GM18858 (cell line): ENCODE results near the gene CPA2.
"Not testable (repeated sequence)": the region's sequence is repeated elsewhere in the genome, so short reads cannot be mapped to it uniquely, and the experiment has no call there.

Experiments
- ATAC-seq: cut with Tn5 transposase; IDR thresholded peaks from one replicate; pipeline ENCODE4 v1.9.1; 2021; ENCODE audit not compliant: unreplicated experiment

CPA2 gene

DNA sequence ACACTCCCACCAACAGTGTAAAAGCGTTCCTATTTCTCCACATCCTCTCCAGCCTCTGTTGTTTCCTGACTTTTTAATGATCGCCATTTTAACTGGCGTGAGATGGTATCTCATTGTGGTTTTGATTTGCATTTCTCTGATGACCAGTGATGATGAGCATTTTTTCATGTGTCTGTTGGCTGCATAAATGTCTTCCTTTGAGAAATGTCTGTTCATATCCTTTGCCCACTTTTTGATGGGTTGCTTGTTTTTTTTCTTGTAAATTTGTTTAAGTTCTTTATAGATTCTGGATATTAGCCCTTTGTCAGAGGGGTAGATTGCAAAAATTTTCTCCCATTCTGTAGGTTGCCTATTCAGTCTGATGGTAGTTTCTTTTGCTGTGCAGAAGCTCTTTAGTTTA lies 17.0 kb upstream of the CPA2 start:
- not testable (repeated sequence) for ATAC-seq

GRCh38 chr7:130254555-130254954 lies 12.1 kb upstream of the CPA2 start:
- no peak for ATAC-seq

GRCh38 chr7:130256704-130257103 lies 10.0 kb upstream of the CPA2 start:
- ATAC-seq = no peak

DNA sequence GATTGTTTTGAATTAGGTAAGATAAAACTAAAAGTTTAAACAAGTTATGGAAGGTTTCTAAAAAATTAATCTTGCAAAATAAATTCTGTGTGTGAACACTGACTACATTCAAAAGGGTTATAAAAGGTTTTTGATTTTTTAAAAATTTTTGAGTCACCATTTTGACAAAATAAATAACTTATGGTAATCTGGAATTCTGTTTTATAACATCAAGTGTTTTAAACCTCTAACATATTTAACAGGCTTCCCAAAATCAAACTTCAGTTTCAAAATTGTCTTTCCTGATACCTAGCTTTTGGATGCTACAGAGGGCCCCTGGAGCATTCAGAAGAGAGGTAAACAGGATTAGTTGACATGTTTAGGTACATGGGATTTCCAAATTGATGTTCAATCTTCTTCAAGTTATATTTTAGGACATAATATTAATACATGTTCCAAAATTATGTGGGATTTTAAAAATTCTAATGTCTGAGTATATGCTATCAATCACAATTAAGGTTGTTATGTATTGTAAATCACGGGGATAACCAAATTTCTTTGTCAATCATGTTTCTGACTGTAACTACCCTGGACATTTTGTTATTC lies 8.1 kb upstream of the CPA2 start:
- no peak for ATAC-seq

DNA sequence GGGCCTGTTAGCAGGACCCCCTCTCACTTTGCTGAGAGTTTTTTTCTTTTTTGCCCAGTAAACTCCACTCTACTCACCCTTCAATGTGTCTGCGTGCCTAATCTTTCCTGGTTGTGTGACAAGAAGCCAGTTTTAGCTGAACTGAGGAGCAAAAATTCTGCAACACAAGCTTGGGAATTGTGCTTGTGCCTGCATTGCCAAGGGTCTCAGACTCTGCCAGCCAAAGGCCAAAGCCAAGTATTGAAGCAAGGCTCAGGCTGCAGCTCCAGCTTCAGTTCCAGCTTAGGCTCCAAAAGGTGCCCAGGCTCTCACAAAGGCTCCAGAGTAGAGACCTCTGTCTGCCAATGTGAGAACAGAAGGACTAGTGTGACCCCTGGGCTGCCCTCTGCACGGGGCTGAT lies 4.2 kb upstream of the CPA2 start:
- ATAC-seq = no peak

DNA sequence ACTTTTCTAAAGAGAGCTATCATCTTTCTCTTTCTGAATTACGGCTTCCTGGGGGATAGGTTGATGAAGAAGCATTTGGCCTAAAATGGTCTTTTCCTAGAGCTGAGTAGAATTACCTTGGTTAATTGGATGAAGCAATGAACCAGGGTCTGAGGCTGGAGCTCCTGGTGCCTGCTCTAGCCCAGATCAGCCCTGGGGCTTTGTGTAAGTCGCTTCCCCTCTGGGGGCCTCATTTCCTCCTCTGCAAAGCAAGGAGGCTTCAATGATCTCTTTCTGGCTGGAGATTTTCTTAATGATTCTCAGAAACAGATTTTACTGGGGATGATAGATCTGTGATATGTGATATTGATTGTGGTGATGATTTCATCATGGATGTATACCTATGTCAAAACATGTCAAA lies 3.5 kb upstream of the CPA2 start:
- ATAC-seq = no peak

DNA sequence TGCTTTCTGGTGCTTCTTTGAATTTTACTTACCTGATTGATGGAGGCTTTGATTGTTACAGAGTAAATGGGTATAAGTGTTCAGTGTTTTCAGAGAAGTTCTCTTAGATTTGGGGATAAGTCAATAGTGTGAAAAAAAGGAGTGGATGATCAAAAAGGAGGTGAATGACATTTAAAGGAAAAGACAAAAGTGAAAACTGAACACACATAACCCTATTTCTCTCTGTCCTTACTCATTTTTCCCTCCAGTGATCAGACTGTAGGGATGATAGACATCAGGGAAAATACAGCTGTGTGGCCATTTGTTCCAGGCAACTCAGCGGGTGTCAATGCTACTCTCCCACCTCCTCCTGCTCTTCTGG lies 278 bp downstream of the CPA2 start:
- no peak for ATAC-seq

GRCh38 chr7:130268463-130269317 lies 2.0 kb downstream of the CPA2 start:
- no peak for ATAC-seq

DNA sequence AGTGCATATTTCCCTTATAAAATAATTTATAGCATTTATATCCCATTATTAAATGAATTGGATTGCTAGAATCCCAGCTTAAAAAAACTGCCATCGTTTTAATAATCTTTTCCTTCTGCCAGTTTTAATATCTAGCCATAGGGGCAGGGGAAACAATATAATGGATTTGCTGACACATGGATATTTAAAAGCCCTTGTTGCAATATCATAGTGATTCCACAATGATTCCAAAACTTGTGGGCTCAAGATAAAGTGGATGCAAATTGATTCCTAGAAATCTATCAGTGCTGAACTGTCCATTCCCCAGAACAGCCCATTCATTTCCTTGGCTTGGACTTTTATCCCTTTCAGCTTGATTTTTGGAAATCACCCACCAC lies 2.6 kb downstream of the CPA2 start:
- ATAC-seq = no peak

GRCh38 chr7:130270947-130271800 lies 4.5 kb downstream of the CPA2 start:
- ATAC-seq = no peak

GRCh38 chr7:130272381-130273080 lies 5.9 kb downstream of the CPA2 start:
- ATAC-seq = no peak

DNA sequence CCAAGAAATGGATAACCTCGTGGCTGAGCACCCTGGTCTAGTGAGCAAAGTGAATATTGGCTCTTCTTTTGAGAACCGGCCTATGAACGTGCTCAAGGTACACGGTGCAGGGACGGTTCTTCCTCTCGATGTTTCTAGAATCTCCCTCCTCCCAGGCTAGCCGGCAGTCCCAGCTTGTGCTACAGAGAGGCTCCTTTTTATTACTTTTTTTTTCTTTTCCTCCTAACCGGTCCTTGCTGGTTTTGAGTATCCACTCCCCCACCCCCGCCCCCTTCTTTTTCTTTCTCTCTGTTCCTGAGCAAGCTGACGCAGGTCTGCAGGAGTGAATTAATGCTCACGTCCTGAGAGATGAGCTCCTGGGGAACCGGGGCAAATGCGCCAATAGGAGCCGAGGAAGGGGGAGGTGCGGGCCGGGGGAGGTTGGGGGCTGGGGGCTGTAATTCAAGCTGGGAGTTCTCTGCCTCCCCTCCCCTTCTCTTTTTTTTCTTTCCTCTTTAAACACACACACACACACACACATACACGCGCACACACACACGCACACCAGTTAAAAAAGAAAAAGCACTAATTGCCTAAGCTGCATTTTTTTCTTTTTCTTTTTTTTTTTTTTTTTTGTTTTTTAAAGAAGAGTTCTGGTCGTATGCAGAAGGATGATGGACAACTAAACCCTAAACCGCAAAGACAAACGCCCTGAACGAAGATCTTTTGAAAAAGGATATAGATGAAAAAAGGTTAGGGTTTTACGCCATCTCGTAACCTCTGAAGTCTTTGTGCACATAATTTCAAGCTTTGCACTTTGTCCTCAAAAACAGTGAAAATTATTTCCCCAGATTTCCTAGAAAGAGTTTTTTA lies 6.6 kb downstream of the CPA2 start:
- ATAC-seq = no peak

DNA sequence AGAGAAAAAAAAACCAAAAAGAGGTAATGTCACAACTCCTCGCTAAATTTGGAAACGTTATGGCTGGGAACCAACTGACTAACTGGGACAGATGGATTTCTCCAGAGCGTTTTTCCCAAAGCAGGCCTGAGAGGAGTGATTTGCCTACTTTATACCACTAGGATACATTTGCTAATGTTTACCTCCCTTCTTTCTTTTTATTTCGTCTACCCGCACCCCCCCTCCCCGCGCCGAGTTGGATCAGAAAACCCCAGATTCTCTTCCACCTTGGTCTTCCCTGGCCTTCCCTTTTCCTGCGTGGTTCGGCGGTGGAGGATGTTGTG lies 7.2 kb downstream of the CPA2 start:
- ATAC-seq = no peak

DNA sequence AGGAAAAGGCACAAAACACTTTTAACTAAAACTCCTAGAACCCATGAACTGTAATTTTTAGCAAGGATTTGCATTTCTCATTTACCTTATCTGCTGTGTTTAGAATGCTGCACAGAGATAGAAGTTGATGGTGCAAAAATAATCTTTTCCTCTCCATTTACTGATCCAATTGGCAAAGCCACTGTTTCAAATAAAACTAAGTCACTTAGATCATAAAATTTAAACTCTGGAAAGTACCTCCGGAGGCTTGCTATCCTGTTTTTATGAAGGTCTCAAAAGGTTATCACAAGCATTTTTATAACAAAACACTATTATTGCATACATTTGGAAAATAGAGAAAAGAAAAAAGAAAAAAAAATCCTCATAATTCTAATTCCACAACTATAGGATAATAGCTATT lies 7.6 kb downstream of the CPA2 start:
- ATAC-seq = no peak

DNA sequence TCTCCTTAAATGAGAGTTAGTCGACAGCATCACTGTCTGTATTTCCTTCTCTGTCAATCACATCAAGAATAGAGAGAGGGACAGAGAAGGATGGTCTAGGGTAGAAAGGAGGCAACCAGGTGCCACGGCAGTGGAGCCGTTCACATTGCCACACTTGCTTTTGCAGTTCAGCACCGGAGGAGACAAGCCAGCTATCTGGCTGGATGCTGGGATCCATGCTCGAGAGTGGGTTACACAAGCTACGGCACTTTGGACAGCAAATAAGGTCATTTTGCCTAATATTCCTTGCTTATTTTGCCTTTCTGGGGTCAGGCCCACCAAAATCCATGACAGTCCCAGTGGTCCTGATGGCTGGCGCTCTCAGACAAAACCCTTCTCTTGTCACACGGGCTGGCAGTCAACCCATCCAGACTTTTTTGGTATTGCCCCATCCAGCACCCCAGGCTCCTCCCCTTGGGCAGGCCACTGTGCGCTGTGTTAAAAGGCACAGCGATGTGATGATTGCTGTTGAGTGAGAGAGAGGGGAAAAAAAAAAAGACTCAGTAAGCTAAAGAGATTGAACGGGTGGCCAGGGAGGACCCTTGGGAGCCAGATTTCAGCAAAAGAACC lies 8.4 kb downstream of the CPA2 start:
- no peak for ATAC-seq

DNA sequence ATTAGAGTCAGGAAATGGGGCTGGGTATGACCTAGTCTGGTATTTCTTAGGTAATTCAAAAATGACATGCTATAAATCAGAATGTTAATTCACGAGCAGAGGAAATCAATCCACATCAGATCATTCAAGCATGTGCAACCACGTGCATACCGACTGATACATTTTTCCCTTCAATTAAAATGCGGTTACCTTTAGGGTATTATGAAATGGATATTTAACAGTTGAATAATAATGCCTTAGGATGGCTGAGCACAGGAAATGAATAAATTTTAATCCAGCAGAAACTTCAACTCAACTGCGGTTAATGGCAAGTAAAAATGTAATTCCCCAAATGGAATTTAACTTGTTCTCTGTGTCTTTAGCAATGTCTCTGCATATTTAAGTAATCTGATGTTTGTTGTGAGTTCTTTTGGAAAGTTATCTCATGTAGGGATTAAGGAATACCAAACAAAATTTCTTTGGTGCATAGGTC lies 9.2 kb downstream of the CPA2 start:
- ATAC-seq = no peak

DNA sequence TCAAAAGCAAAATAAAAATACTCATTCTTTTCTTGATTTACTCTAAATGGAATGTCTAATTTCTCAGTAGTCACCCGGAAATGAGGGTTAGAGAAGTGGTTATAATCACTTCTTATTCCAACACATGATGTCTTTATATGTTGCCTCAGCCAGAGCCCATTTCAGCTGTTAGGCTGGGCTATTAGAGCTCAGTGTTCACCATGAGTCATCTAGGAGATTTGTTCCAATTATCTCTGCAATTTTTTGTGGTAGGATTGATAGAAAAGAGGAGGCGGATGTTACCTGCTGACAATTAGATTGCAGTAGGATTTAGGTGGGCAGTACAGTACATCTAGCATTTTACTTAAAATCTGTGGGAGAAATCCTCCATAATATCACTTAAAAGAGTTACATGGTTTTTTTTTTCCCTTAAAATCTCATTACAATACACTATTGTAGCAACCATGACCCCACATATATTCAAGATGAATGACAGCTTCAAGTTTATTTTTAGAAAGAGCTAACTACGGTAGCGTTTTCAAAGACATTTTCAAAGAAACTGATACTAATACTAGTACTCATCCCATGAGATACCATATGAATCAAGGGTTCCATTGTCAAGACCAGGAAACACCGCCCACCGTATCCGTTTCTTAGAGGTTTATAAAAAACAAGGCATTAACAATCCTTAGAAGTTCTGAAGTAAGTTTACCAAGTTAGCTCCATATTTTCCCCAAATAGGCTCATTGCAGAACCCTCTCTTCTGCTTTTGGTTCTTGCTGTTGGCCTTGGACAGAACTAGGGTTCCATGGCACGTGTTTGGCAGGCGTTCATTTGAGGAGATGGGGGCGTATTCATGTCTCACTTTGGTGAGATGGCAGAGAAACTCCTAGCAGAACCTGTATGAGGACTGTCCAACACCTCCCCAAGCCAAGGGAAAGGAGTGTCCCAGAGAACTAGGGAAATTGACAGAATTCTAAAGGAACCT lies 10.4 kb downstream of the CPA2 start:
- no peak for ATAC-seq

DNA sequence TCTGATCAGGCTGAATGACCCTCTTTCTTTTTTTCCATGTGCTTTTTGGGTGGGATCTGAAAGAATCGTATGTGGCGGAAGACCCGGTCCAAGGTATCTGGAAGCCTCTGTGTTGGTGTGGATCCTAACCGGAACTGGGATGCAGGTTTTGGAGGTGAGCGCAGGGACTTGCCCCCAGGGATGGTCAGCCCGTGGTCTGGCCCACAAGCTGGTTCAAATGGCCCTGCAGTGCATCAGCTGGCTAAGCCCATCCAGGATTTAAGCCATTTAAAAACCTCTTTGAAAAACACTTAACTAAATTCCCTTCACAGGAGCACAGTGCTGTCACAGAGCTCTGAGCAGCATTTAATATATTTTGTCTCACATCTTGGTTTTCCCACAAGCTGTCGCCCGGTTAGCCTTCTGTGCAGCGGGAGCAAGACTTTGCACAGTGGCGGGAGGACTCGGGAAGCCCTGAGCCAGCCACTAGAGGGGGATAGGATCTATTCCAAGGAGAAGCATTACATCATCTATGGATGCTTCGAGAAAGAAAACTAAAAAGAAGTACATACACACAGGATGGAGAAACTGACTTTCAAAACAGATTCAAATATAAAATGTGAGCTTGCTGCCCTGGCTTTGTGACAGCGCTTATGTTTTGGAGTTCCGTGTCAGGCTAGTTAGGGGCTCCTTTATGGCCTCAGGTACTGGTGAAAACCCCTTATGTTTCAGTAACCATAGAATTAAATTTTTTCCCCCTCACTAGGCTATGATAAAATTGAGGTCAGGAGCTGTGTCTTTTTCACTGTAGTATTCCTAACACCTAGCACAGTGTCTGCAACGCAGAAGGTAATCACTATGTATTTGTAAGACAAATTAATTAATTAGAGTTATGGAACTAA lies 11.3 kb downstream of the CPA2 start:
- ATAC-seq = no peak
